ENCODE data around the gene DHRSX. TPM values are rescaled to one million over a fixed set of nuclear protein-coding genes. Genes with fewer than 3 reads are reported as not detected.
A peak's percentile ranks its signal among the peaks of the same experiment; 100 is the strongest.

The DHRSX gene
- total and polyA plus RNA-seq, 4 experiments from 2014 or later, result 12.1 to 23.5 (median 16.5) TPM

GRCh38 chrX:2542826-2543521, 42.2 kb upstream of the DHRSX start:
- Mint-ChIP-seq H3K27ac (no peak overlapping the region), H3K27me3 (peaks cover 1 to 3% of the 10 kb centered on the region in 2 donors), H3K36me3 (no peaks in the 10 kb centered on the region), H3K4me1 (no peaks in the 10 kb centered on the region), H3K4me3 (no peak overlapping the region), H3K9me3 (peaks cover 0 to 9% (median 5%) of the 10 kb centered on the region in 8 donors)
- no peaks in the 10 kb centered on the region for H3K4me1 ChIP-seq (ENCODE audit: insufficient read depth, low read length)
- no peak overlapping the region for H3K27ac ChIP-seq (ENCODE audit: low read depth, low read length)
- no peaks in the 10 kb centered on the region for H3K36me3 ChIP-seq (ENCODE audit: insufficient read depth, low read length)
- POLR2A ChIA-PET (ENCODE audit: partially characterized antibody), result no interaction called here
- no peaks in the 10 kb centered on the region for H3K27me3 ChIP-seq (ENCODE audit: insufficient read depth, low read length)
- no peaks in the 10 kb centered on the region for H3K9me3 ChIP-seq (ENCODE audit: control insufficient read depth in 1 of 2, low read length in 2 of 2)
- CTCF ChIA-PET (ENCODE audit: partially characterized antibody), result no interaction called here
- no peak overlapping the region for H3K4me3 ChIP-seq (ENCODE audit: low read length in 2 of 2)
- no peak for DNase-seq
- intact Hi-C loops (cut with micrococcal nuclease), result no loop called here

- Mint-ChIP-seq H3K9me3 (peaks cover 0 to 9% (median 5%) of the 10 kb centered on the region in 8 donors), H3K36me3 (no peaks in the 10 kb centered on the region), H3K4me3 (no peak overlapping the region), H3K27me3 (peaks cover 4 to 6% of the 10 kb centered on the region in 2 donors), H3K4me1 (no peaks in the 10 kb centered on the region), H3K27ac (no peak overlapping the region)
- H3K36me3 ChIP-seq (ENCODE audit: insufficient read depth, low read length), result no peaks in the 10 kb centered on the region
- ChIA-PET CTCF (ENCODE audit: partially characterized antibody) (no interaction called here), POLR2A (ENCODE audit: partially characterized antibody) (no interaction called here)
- H3K27me3 ChIP-seq (ENCODE audit: insufficient read depth, low read length), result no peaks in the 10 kb centered on the region
- H3K4me3 ChIP-seq (ENCODE audit: low read length in 2 of 2), result no peak overlapping the region
- no peak overlapping the region for H3K27ac ChIP-seq (ENCODE audit: low read depth, low read length)
- no peaks in the 10 kb centered on the region for H3K4me1 ChIP-seq (ENCODE audit: insufficient read depth, low read length)
- intact Hi-C loops (cut with micrococcal nuclease), result no loop called here
- DNase-seq, result no peak
- no peaks in the 10 kb centered on the region for H3K9me3 ChIP-seq (ENCODE audit: control insufficient read depth in 1 of 2, low read length in 2 of 2)
Measured at GRCh38 chrX:2541603-2542002, 40.8 kb upstream of the DHRSX start.

- Mint-ChIP-seq H3K4me1 (no peaks in the 10 kb centered on the region), H3K9me3 (peaks cover 0 to 2% (median 0%) of the 10 kb centered on the region in 8 donors), H3K27ac (no peak overlapping the region), H3K4me3 (no peak overlapping the region), H3K27me3 (peaks cover 3 to 6% of the 10 kb centered on the region in 2 donors), H3K36me3 (no peaks in the 10 kb centered on the region)
- H3K9me3 ChIP-seq (ENCODE audit: control insufficient read depth in 1 of 2, low read length in 2 of 2), result no peaks in the 10 kb centered on the region
- no peak for DNase-seq
- ChIA-PET POLR2A (ENCODE audit: partially characterized antibody) (no interaction called here), CTCF (ENCODE audit: partially characterized antibody) (no interaction called here)
- no peak overlapping the region for H3K27ac ChIP-seq (ENCODE audit: low read depth, low read length)
- no peaks in the 10 kb centered on the region for H3K4me1 ChIP-seq (ENCODE audit: insufficient read depth, low read length)
- intact Hi-C loops (cut with micrococcal nuclease), result no loop called here
- H3K36me3 ChIP-seq (ENCODE audit: insufficient read depth, low read length), result no peaks in the 10 kb centered on the region
- no peaks in the 10 kb centered on the region for H3K27me3 ChIP-seq (ENCODE audit: insufficient read depth, low read length)
- H3K4me3 ChIP-seq (ENCODE audit: low read length in 2 of 2), result no peak overlapping the region
Measured at GRCh38 chrX:2540426-2540947, 39.7 kb upstream of the DHRSX start.

DNA sequence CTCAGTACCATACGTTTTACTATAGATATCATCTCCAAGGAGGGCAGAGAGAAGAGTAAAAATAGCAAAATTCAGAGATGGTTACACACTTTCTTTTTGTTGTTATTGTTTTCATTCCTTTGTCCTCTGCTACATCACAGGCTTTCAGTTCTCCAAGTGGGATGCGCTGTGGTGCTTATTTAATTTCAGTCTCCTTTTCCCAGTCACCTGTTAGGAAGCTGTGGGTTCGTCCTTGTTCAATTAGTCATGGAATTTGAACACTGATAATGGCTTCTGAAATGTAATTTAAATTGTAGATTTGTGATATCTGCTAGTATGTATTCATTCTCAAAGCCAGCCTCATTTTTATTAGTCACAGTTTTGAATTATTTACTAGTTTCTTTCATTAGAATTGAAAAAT, 38.8 kb upstream of the DHRSX start:
- no peak overlapping the region for H3K4me3 ChIP-seq (ENCODE audit: low read length in 2 of 2)
- Mint-ChIP-seq H3K4me1 (no peaks in the 10 kb centered on the region), H3K4me3 (no peak overlapping the region), H3K27me3 (peaks cover 3 to 9% of the 10 kb centered on the region in 2 donors), H3K36me3 (no peaks in the 10 kb centered on the region), H3K9me3 (no peaks in the 10 kb centered on the region), H3K27ac (no peak overlapping the region)
- H3K4me1 ChIP-seq (ENCODE audit: insufficient read depth, low read length), result no peaks in the 10 kb centered on the region
- no peaks in the 10 kb centered on the region for H3K27me3 ChIP-seq (ENCODE audit: insufficient read depth, low read length)
- no peak overlapping the region for H3K27ac ChIP-seq (ENCODE audit: low read depth, low read length)
- no peaks in the 10 kb centered on the region for H3K36me3 ChIP-seq (ENCODE audit: insufficient read depth, low read length)
- no peak for DNase-seq
- POLR2A ChIA-PET (ENCODE audit: partially characterized antibody), result no interaction called here
- no peaks in the 10 kb centered on the region for H3K9me3 ChIP-seq (ENCODE audit: control insufficient read depth in 1 of 2, low read length in 2 of 2)
- intact Hi-C loops (cut with micrococcal nuclease), result no loop called here
- CTCF ChIA-PET (ENCODE audit: partially characterized antibody), result no interaction called here

GRCh38 chrX:2538031-2538757, 37.4 kb upstream of the DHRSX start:
- ChIA-PET POLR2A (ENCODE audit: partially characterized antibody) (no interaction called here), CTCF (ENCODE audit: partially characterized antibody) (no interaction called here)
- no peaks in the 10 kb centered on the region for H3K9me3 ChIP-seq (ENCODE audit: control insufficient read depth in 1 of 2, low read length in 2 of 2)
- DNase-seq, result no peak
- H3K4me1 Mint-ChIP-seq, result no peaks in the 10 kb centered on the region
- intact Hi-C loops (cut with micrococcal nuclease), result no loop called here
- no peaks in the 10 kb centered on the region for H3K27me3 ChIP-seq (ENCODE audit: insufficient read depth, low read length)
- no peaks in the 10 kb centered on the region for H3K36me3 ChIP-seq (ENCODE audit: insufficient read depth, low read length)
- no peaks in the 10 kb centered on the region for H3K4me1 ChIP-seq (ENCODE audit: insufficient read depth, low read length)
- H3K27ac ChIP-seq (ENCODE audit: low read depth, low read length), result no peak overlapping the region
- peaks cover 3 to 8% of the 10 kb centered on the region in 2 donors for H3K27me3 Mint-ChIP-seq
- H3K9me3 Mint-ChIP-seq, result peaks cover 0 to 2% (median 0%) of the 10 kb centered on the region in 8 donors
- H3K27ac Mint-ChIP-seq, result peak overlapping the region in 1 of 7 donors; percentile 9
- H3K4me3 Mint-ChIP-seq, result no peak overlapping the region
- H3K4me3 ChIP-seq (ENCODE audit: low read length in 2 of 2), result no peak overlapping the region
- H3K36me3 Mint-ChIP-seq, result no peaks in the 10 kb centered on the region

- no peaks in the 10 kb centered on the region for H3K27me3 ChIP-seq (ENCODE audit: insufficient read depth, low read length)
- no peaks in the 10 kb centered on the region for H3K36me3 ChIP-seq (ENCODE audit: insufficient read depth, low read length)
- ChIA-PET CTCF (ENCODE audit: partially characterized antibody) (no interaction called here), POLR2A (ENCODE audit: partially characterized antibody) (no interaction called here)
- Mint-ChIP-seq H3K27me3 (peaks cover 3 to 8% of the 10 kb centered on the region in 2 donors), H3K9me3 (peaks cover 0 to 2% (median 0%) of the 10 kb centered on the region in 8 donors), H3K4me3 (no peak overlapping the region), H3K4me1 (no peaks in the 10 kb centered on the region), H3K36me3 (no peaks in the 10 kb centered on the region), H3K27ac (no peak overlapping the region)
- no peak for DNase-seq
- H3K9me3 ChIP-seq (ENCODE audit: control insufficient read depth in 1 of 2, low read length in 2 of 2), result no peaks in the 10 kb centered on the region
- no peaks in the 10 kb centered on the region for H3K4me1 ChIP-seq (ENCODE audit: insufficient read depth, low read length)
- intact Hi-C loops (cut with micrococcal nuclease), result no loop called here
- no peak overlapping the region for H3K4me3 ChIP-seq (ENCODE audit: low read length in 2 of 2)
- H3K27ac ChIP-seq (ENCODE audit: low read depth, low read length), result no peak overlapping the region
Measured at GRCh38 chrX:2536974-2537373, 36.2 kb upstream of the DHRSX start.

DNA sequence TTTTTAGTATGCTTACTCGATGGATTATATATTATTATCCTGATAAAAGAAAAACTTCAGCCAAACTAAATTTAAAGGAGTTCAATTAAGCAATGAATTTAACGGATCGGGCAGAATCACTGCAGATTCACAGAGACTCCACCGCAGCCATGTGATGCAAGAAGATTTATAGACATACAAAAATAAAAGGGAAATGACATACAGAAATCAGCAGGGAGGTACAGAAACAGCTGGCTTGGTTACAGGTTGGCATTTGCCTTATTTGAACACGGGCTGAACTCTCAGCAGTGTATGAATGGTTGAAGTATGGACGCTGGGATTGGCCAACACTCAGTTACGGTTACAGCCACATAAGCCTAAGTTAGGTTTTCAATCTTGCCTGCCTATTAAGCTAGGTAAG, 35.4 kb upstream of the DHRSX start:
- Histone ChIP-seq H3K27me3 (ENCODE audit: insufficient read depth, low read length) (no peaks in the 10 kb centered on the region), H3K4me3 (ENCODE audit: low read length in 2 of 2) (no peak overlapping the region), H3K36me3 (ENCODE audit: insufficient read depth, low read length) (no peaks in the 10 kb centered on the region), H3K27ac (ENCODE audit: low read depth, low read length) (no peak overlapping the region), H3K9me3 (ENCODE audit: control insufficient read depth in 1 of 2, low read length in 2 of 2) (no peaks in the 10 kb centered on the region), H3K4me1 (ENCODE audit: insufficient read depth, low read length) (no peaks in the 10 kb centered on the region)
- DNase-seq, result no peak
- Mint-ChIP-seq H3K4me1 (no peaks in the 10 kb centered on the region), H3K27me3 (peaks cover 3 to 10% of the 10 kb centered on the region in 2 donors), H3K9me3 (peaks cover 0 to 2% (median 0%) of the 10 kb centered on the region in 8 donors), H3K4me3 (no peak overlapping the region), H3K36me3 (no peaks in the 10 kb centered on the region), H3K27ac (no peak overlapping the region)
- intact Hi-C loops (cut with micrococcal nuclease), result no loop called here
- POLR2A ChIA-PET (ENCODE audit: partially characterized antibody), result no interaction called here
- CTCF ChIA-PET (ENCODE audit: partially characterized antibody), result no interaction called here

Data from CD4-positive, alpha-beta memory T cell (primary cell).